DND-41 (cell line): ENCODE results near the gene LRRC9.

Experiments
- ATAC-seq: fragments of 200-7000 bp; cut with Tn5 transposase; 3 replicates; pipeline ENCODE4 v1.9.1; 2021; ENCODE audit warnings: low read depth; ENCODE audit not compliant: insufficient read depth
- DNase-seq: peaks from one replicate; pipeline ENCODE4 v3.0.0-alpha.2; 2020
- H2AFZ ChIP-seq: 2 replicates; pipeline ENCODE4 v1.6.0; 2012; ENCODE audit warnings: low read depth, low read length
- H3K27ac ChIP-seq: 2 replicates; pipeline ENCODE4 v1.5.1; 2012; ENCODE audit warnings: low read length, inconsistent platforms
- H3K27me3 ChIP-seq: fragments of 200-600 bp; sonication (generic); 2 replicates; pipeline ENCODE4 v1.6.0; 2012; ENCODE audit warnings: low read length, mild to moderate bottlenecking, inconsistent platforms; ENCODE audit not compliant: insufficient read depth, poor library complexity
- H3K36me3 ChIP-seq: 2 replicates; pipeline ENCODE4 v1.5.1; 2012; ENCODE audit warnings: low read length, inconsistent platforms; ENCODE audit not compliant: insufficient read depth
- H3K4me1 ChIP-seq: 2 replicates; pipeline ENCODE4 v1.5.1; 2012; ENCODE audit warnings: mild to moderate bottlenecking, low read length; ENCODE audit not compliant: insufficient read depth
- H3K4me2 ChIP-seq: 2 replicates; pipeline ENCODE4 v1.6.0; 2012; ENCODE audit warnings: mild to moderate bottlenecking, moderate library complexity, low read length, inconsistent platforms; ENCODE audit not compliant: insufficient read depth
- H3K4me3 ChIP-seq, 2 experiments: fragments of 200-600 bp in 1 of 2; shearing (Covaris generic) in 1 of 2; 2 replicates each; pipeline ENCODE4 v1.5.1; 2012 to 2016; ENCODE audit warnings: inconsistent platforms in 2 of 2, low read length in 2 of 2, mild to moderate bottlenecking in 2 of 2, low read depth in 1 of 2, moderate library complexity in 1 of 2
- H3K79me2 ChIP-seq: 2 replicates; pipeline ENCODE4 v1.6.0; 2012; ENCODE audit warnings: low read length, inconsistent platforms; ENCODE audit not compliant: insufficient read depth
- H3K9ac ChIP-seq: 2 replicates; pipeline ENCODE4 v1.6.0; 2012; ENCODE audit warnings: low read depth, mild to moderate bottlenecking, inconsistent platforms, low read length, moderate library complexity
- H3K9me3 ChIP-seq: 2 replicates; pipeline ENCODE4 v1.5.1; 2012; ENCODE audit warnings: low read length, moderate library complexity, mild to moderate bottlenecking, inconsistent platforms; ENCODE audit not compliant: insufficient read depth, severe bottlenecking
- H4K20me1 ChIP-seq: 2 replicates; pipeline ENCODE4 v1.6.0; 2012; ENCODE audit warnings: low read length; ENCODE audit not compliant: insufficient read depth
- EZH2 ChIP-seq: IDR thresholded peaks from 3 replicates; pipeline ENCODE4 v1.6.1; 2012; ENCODE audit warnings: borderline replicate concordance, low read depth, mild to moderate bottlenecking, moderate library complexity, low read length, inconsistent platforms; ENCODE audit not compliant: severe bottlenecking
- TF ChIP-seq, protein P1 (sequence below): IDR thresholded peaks from 2 replicates; pipeline ENCODE4 v1.5.1; 2012; ENCODE audit warnings: borderline replicate concordance, low read length, moderate library complexity, mild to moderate bottlenecking; ENCODE audit not compliant: poor library complexity, severe bottlenecking; ENCODE audit errors: extremely low read depth

Gene LRRC9

GRCh38 chr14:59919570-59920377 lies at the start of gene LRRC9:
Gene LRRC9 (plus strand): TSS chr14:59920144.
- TF ChIP-seq, protein P1, sequence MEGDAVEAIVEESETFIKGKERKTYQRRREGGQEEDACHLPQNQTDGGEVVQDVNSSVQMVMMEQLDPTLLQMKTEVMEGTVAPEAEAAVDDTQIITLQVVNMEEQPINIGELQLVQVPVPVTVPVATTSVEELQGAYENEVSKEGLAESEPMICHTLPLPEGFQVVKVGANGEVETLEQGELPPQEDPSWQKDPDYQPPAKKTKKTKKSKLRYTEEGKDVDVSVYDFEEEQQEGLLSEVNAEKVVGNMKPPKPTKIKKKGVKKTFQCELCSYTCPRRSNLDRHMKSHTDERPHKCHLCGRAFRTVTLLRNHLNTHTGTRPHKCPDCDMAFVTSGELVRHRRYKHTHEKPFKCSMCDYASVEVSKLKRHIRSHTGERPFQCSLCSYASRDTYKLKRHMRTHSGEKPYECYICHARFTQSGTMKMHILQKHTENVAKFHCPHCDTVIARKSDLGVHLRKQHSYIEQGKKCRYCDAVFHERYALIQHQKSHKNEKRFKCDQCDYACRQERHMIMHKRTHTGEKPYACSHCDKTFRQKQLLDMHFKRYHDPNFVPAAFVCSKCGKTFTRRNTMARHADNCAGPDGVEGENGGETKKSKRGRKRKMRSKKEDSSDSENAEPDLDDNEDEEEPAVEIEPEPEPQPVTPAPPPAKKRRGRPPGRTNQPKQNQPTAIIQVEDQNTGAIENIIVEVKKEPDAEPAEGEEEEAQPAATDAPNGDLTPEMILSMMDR, result no peak
- no peak for TF ChIP-seq EZH2
- H3K36me3 ChIP-seq, result no peaks in the 10 kb centered on the region
- H2AFZ ChIP-seq, result no peak within 1 kb of the TSS
- no peak within 1 kb of the TSS for H3K27ac ChIP-seq
- peaks cover 2% of the 10 kb centered on the region for H3K9me3 ChIP-seq
- H3K4me1 ChIP-seq, result no peaks in the 10 kb centered on the region
- no peak within 1 kb of the TSS for H3K4me2 ChIP-seq
- no peaks in the 10 kb centered on the region for H4K20me1 ChIP-seq
- H3K27me3 ChIP-seq, result peaks cover 11% of the 10 kb centered on the region
- ATAC-seq (no peak), DNase-seq (peak; percentile 5)
- H3K79me2 ChIP-seq, result no peaks in the 10 kb centered on the region
- H3K9ac ChIP-seq, result no peak within 1 kb of the TSS
- no peak within 1 kb of the TSS for H3K4me3 ChIP-seq

- Histone ChIP-seq H3K27me3 (peaks cover 9% of the 10 kb centered on the region), H2AFZ (no peak within 1 kb of the TSS), H3K9me3 (no peaks in the 10 kb centered on the region), H3K4me1 (no peaks in the 10 kb centered on the region), H3K27ac (no peak within 1 kb of the TSS), H4K20me1 (no peaks in the 10 kb centered on the region), H3K9ac (no peak within 1 kb of the TSS), H3K36me3 (no peaks in the 10 kb centered on the region), H3K79me2 (no peaks in the 10 kb centered on the region), H3K4me3 (no peak within 1 kb of the TSS), H3K4me2 (peak within 1 kb of the TSS; percentile 45; the same call in 1 of the 2 replicates)
- DNase-seq (no peak), ATAC-seq (peak; percentile 58; the same call in 2 of the 3 replicates)
- TF ChIP-seq, protein P1, result no peak
- TF ChIP-seq EZH2, result no peak
Measured at GRCh38 chr14:59870277-59871165, 49.4 kb upstream of the LRRC9 start, which contains the start of gene RTN1. Gene RTN1 (minus strand): TSS chr14:59870776. CDS start chr14:59870630, 146 bp downstream.

GRCh38 chr14:59871166-59871495 lies 48.8 kb upstream of the LRRC9 start:
- Histone ChIP-seq H3K27ac (no peak overlapping the region), H3K27me3 (peaks cover 9% of the 10 kb centered on the region), H2AFZ (no peak overlapping the region), H3K9me3 (no peaks in the 10 kb centered on the region), H3K4me3 (no peak overlapping the region), H3K79me2 (no peaks in the 10 kb centered on the region), H3K36me3 (no peaks in the 10 kb centered on the region), H3K4me2 (peak overlapping the region; percentile 45; the same call in 1 of the 2 replicates), H4K20me1 (no peaks in the 10 kb centered on the region), H3K4me1 (no peaks in the 10 kb centered on the region), H3K9ac (no peak overlapping the region)
- no peak for ATAC-seq
- no peak for TF ChIP-seq EZH2
- TF ChIP-seq, protein P1, result no peak
- DNase-seq, result no peak
